MCF 10A (cell line): ENCODE measurements around the gene C1orf105. TPM values are rescaled to one million over a fixed set of nuclear protein-coding genes. Genes with fewer than 3 reads are reported as not detected.
"Not testable (repeated sequence)": the region's sequence is repeated elsewhere in the genome, so short reads cannot be mapped to it uniquely, and the experiment has no call there.

ENCODE experiments used
- BruUV-seq: library from RNA; stranded (reverse); fragments of 400-500 nt; replicated peaks from 2 replicates; lab custom pipeline; 2021; lab: Mats Ljungman, UMichigan
- CTCF ChIA-PET: fragments of 300-600 bp; sonication (Branson Sonifier 250); formaldehyde crosslinking; extraction: SDS; loops from one replicate; lab custom pipeline; 2021; ENCODE audit warnings: antibody characterized with exemption, inconsistent platforms; lab: Yijun Ruan, JAX
- POLR2A ChIA-PET: fragments of 300-600, 350-650 bp; sonication (Branson Sonifier 250); formaldehyde crosslinking; extraction: SDS; loops from one replicate; lab custom pipeline; 2020; ENCODE audit warnings: antibody characterized with exemption, inconsistent platforms; lab: Yijun Ruan, JAX
- DNase-seq: peaks from one replicate; pipeline ENCODE4 v3.0.0-alpha.2; 2018; ENCODE audit not compliant: unreplicated experiment
- H3K27ac Mint-ChIP-seq: one replicate; pipeline ENCODE4 v1.8.0; 2022; ENCODE audit warnings: mild to moderate bottlenecking, low read depth, mixed read lengths; ENCODE audit not compliant: unreplicated experiment
- H3K27me3 Mint-ChIP-seq: one replicate; pipeline ENCODE4 v1.8.0; 2022; ENCODE audit warnings: mixed read lengths; ENCODE audit not compliant: insufficient read depth, unreplicated experiment
- H3K36me3 Mint-ChIP-seq: one replicate; pipeline ENCODE4 v1.8.0; 2022; ENCODE audit warnings: mild to moderate bottlenecking, moderate library complexity, mixed read lengths; ENCODE audit not compliant: insufficient read depth, unreplicated experiment
- H3K4me1 Mint-ChIP-seq: one replicate; pipeline ENCODE4 v1.8.0; 2022; ENCODE audit warnings: mixed read lengths; ENCODE audit not compliant: insufficient read depth, unreplicated experiment
- H3K4me3 Mint-ChIP-seq: one replicate; pipeline ENCODE4 v1.8.0; 2022; ENCODE audit warnings: mild to moderate bottlenecking, moderate library complexity, mixed read lengths; ENCODE audit not compliant: unreplicated experiment
- H3K9me3 Mint-ChIP-seq: one replicate; pipeline ENCODE4 v1.8.0; 2022; ENCODE audit warnings: mixed read lengths; ENCODE audit not compliant: unreplicated experiment
- intact Hi-C: fragments of 100-400 bp; cut with micrococcal nuclease; formaldehyde crosslinking; loops from 2 replicates; pipeline ENCODE4 v1.14.1; 2022
- total RNA-seq: library from RNA; stranded (reverse); gene quantifications from 2 replicates; pipeline ENCODE4 v1.2.3, GENCODE V29; 2022
- TF ChIP-seq, protein P1 (sequence below): fragments of 200-600 bp; IDR thresholded peaks from one replicate; pipeline ENCODE4 v1.8.0; 2022; ENCODE audit warnings: antibody characterized with exemption, mild to moderate bottlenecking; ENCODE audit not compliant: unreplicated experiment

Gene C1orf105
- total RNA-seq, 1 experiment from 2014 or later = not detected

DNA sequence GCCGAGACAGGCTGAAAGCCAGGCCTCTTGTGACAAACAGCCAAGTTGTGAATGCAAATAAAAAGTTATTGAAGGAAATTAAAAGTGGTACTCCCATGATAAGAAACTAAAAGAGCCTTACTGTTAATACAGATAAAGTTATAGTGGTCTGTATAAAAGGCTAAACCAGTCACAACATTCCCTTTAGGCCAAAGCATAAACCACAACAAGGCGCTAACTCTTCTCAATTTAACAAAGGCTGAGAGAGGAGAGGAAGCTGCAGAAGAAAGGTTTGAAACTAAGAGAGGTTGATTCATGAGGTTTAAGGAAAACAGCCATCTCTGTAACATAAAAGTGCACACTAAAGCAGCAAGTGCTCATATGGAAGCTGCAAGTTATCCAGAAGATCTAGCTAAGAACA is 10.7 kb downstream of the C1orf105 start:
- no peak for DNase-seq
- no peaks in the 10 kb centered on the region for H3K27me3 Mint-ChIP-seq
- TF ChIP-seq, protein P1, sequence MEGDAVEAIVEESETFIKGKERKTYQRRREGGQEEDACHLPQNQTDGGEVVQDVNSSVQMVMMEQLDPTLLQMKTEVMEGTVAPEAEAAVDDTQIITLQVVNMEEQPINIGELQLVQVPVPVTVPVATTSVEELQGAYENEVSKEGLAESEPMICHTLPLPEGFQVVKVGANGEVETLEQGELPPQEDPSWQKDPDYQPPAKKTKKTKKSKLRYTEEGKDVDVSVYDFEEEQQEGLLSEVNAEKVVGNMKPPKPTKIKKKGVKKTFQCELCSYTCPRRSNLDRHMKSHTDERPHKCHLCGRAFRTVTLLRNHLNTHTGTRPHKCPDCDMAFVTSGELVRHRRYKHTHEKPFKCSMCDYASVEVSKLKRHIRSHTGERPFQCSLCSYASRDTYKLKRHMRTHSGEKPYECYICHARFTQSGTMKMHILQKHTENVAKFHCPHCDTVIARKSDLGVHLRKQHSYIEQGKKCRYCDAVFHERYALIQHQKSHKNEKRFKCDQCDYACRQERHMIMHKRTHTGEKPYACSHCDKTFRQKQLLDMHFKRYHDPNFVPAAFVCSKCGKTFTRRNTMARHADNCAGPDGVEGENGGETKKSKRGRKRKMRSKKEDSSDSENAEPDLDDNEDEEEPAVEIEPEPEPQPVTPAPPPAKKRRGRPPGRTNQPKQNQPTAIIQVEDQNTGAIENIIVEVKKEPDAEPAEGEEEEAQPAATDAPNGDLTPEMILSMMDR = no peak
- H3K4me1 Mint-ChIP-seq = peaks cover 5% of the 10 kb centered on the region
- H3K4me3 Mint-ChIP-seq = no peak overlapping the region
- peaks cover 7% of the 10 kb centered on the region for H3K36me3 Mint-ChIP-seq
- peaks cover 7% of the 10 kb centered on the region for H3K9me3 Mint-ChIP-seq
- BruUV-seq = no TSS peak
- intact Hi-C loops = no loop called here
- ChIA-PET POLR2A (interaction anchor here (1.0 to 1.3 kb wide), 3 partner anchors 10 to 429 kb away, joined by 3 to 6 read pairs (median 5); partner anchors contain the start of gene SUCO), CTCF (interaction anchor here (0.6 to 13.0 kb wide), 15 partner anchors 11 to 445 kb away, joined by 3 to 183 read pairs (median 6); partner anchors contain the start of gene PIGC)
- H3K27ac Mint-ChIP-seq = no peak overlapping the region

DNA sequence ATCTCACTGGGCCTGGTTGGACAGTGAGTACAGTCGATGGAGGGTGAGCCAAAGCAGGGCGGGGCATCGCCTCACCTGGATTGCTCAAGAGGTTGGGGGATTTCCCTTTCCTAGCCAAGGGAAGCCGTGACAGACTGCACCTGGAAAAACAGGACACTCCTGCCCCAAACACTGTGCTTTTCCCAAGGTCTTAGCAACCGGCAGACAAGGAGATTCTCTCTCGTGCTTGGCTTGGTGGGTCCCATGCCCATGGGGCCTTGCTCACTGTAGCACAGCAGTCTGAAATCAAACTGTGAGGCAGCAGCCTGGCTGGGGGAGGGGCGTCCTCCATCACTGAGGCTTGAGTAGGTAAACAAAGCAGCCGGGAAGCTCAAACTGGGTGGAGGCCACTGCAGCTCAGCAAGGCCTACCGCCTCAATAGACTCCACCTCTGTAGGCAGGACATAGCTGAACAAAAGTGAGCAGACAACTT is 11.3 kb downstream of the C1orf105 start:
- Mint-ChIP-seq H3K9me3 (peaks cover 7% of the 10 kb centered on the region), H3K4me3 (no peak overlapping the region), H3K4me1 (peaks cover 5% of the 10 kb centered on the region), H3K27me3 (no peaks in the 10 kb centered on the region), H3K36me3 (peaks cover 7% of the 10 kb centered on the region), H3K27ac (no peak overlapping the region)
- TF ChIP-seq, protein P1 = no peak
- ChIA-PET CTCF (interaction anchor here (0.6 to 13.0 kb wide), 18 partner anchors 10 to 631 kb away, joined by 3 to 183 read pairs (median 4); partner anchors contain the start of gene PIGC), POLR2A (interaction anchor here (0.9 to 1.3 kb wide), 3 partner anchors 8 to 101 kb away, joined by 3 to 5 read pairs (median 3); partner anchors contain the start of gene SUCO)
- DNase-seq = peak; percentile 79
- BruUV-seq = no TSS peak
- intact Hi-C loops = no loop called here

DNA sequence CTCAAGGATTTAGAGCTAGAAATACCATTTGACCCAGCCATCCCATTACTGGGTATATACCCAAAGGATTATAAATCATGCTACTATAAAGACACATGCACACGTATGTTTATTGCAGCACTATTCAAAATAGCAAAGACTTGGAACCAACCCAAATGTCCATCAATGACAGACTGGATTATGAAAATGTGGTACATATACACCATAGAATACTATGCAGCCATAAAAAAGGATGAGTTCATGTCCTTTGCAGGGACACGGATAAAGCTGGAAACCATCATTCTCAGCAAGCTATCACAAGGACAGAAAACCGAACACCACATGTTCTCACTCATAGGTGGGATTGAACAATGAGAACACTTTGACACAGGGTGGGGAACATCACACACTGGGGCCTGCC is 16.7 kb downstream of the C1orf105 start:
- BruUV-seq, intact Hi-C loops, POLR2A ChIA-PET, H3K27ac Mint-ChIP-seq, DNase-seq, H3K9me3 Mint-ChIP-seq, H3K27me3 Mint-ChIP-seq, H3K4me3 Mint-ChIP-seq: not testable (repeated sequence)
- CTCF ChIA-PET = interaction anchor here (10.2 kb wide), 1 partner anchor 7 kb away, joined by 183 read pairs; no protein-coding TSS in a partner anchor
- Mint-ChIP-seq H3K36me3 (peaks cover 21% of the 10 kb centered on the region), H3K4me1 (peaks cover 19% of the 10 kb centered on the region)

DNA sequence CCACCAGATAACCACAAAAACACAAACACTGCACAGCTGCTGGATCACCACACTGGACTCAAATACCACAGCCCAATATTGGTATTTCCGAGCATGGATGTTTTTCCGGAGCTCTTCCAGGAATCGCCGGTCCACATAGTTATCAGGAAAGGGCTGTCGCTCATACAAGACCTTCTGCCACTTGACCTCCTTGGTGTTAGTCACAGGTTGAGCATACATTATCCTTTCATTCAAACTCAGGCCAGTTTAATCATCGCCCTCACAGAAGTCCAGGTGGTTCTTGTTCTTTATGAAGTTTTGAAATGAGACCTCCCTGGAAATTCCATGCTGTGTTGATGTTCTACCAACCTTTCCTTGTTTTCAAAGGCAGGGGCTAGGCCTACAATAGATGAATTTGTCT is 21.9 kb downstream of the C1orf105 start:
- H3K36me3 Mint-ChIP-seq = peaks cover 19% of the 10 kb centered on the region
- intact Hi-C loops = no loop called here

More for the DNA sequence above, 21.9 kb downstream of the C1orf105 start:
- peaks cover 29% of the 10 kb centered on the region for H3K4me1 Mint-ChIP-seq
- DNase-seq = no peak
- CTCF ChIA-PET = interaction anchor here (0.6 to 10.2 kb wide), 13 partner anchors 8 to 1397 kb away, joined by 3 to 183 read pairs (median 9); no protein-coding TSS in a partner anchor
- peak overlapping the region; percentile 92 for H3K27ac Mint-ChIP-seq
- H3K4me3 Mint-ChIP-seq = peak overlapping the region; percentile 85
- H3K9me3 Mint-ChIP-seq = no peaks in the 10 kb centered on the region
- POLR2A ChIA-PET = interaction anchor here (0.5 to 1.0 kb wide), 4 partner anchors 24 to 106 kb away, joined by 3 read pairs; no protein-coding TSS in a partner anchor
- no peaks in the 10 kb centered on the region for H3K27me3 Mint-ChIP-seq
- TF ChIP-seq, protein P1 = no peak
- BruUV-seq = no TSS peak
